ENCODE data around the gene CD74.

GRCh38 chr5:150399524-150400211 lies 13.0 kb downstream of the CD74 start:
- no peak for TF ChIP-seq MXI1 (conservative IDR thresholded peaks at IDR 0.05; ENCODE audit: poor library complexity, severe bottlenecking)
- TF ChIP-seq REST (IDR thresholded peaks at IDR 0.05; ENCODE audit: borderline replicate concordance): no peak

Measured in neural cell (in vitro differentiated cells).